Measurements from ENCODE around the gene APOC1. TPM values are rescaled to one million over a fixed set of nuclear protein-coding genes. Genes with fewer than 3 reads are reported as not detected.
"Not testable (repeated sequence)": the region's sequence is repeated elsewhere in the genome, so short reads cannot be mapped to it uniquely, and the experiment has no call there.

The APOC1 gene
- polyA plus RNA-seq, 4 donors = 3.1 to 65.1 (median 13.4) TPM

DNA sequence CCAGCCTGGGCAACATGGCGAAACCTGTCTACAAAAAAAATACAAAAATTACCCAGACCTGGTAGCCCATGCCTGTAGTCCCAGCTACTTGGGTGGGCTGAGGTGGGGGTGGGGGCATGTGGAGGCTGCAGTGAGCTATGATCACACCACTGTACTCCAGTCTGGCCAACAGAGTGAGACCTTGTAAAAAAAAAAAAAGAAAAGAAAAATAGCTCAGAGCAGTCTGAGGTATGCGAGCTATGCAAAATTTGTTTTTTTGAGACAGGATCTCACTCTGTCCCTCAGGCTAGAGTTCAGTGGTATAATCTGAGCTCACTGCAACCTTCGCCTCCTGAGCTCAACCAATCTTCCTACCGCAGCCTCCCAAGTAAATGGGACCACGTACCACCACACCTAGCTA is 30.5 kb upstream of the APOC1 start:
- DNase-seq = no peak
- Histone ChIP-seq H3K4me1 (ENCODE audit: control insufficient read depth in 3 of 3, insufficient read depth in 2 of 3, low read depth in 1 of 3, low read length in 2 of 3) (no peaks in the 10 kb centered on the region), H3K27me3 (ENCODE audit: control insufficient read depth in 3 of 3, insufficient read depth in 3 of 3, low read length in 3 of 3) (no peaks in the 10 kb centered on the region), H3K4me3 (ENCODE audit: low read depth in 1 of 3, low read length in 3 of 3) (no peak overlapping the region), H3K27ac (ENCODE audit: low read depth in 1 of 3, low read length in 2 of 3) (no peak overlapping the region), H3K36me3 (ENCODE audit: control insufficient read depth in 3 of 3, insufficient read depth in 2 of 3, low read depth in 1 of 3, low read length in 3 of 3) (peaks cover under 1 to 88% (median 2%) of the 10 kb centered on the region in 3 donors), H3K9me3 (ENCODE audit: control insufficient read depth in 2 of 2, insufficient read depth in 1 of 2, low read depth in 1 of 2, low read length in 1 of 2) (no peaks in the 10 kb centered on the region)
- 90 to 95% (median 91%) methylated on average over 5 of the region's 5 CpGs for WGBS, 3 donors
- FAIRE-seq = no peak

DNA sequence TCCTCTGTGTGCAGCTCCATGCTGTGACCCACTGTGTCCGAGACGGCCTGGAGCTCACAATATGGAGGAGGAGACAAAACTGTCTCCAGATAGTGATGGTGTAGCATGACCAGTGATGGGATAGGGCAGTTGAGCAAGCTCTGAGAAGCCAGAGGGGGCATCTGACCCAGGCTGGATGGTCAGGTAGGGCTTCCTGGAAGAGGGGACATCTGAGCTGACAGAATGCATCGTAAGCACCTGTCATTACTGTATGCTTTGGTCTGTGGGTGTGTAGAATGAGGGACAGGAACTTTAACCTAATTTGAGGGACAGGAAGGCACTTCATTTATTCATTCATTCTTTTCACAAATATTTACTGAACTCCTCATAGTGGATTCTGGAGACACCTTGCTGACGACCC is 29.8 kb upstream of the APOC1 start:
- peaks cover 0 to under 1% (median 0%) of the 10 kb centered on the region in 3 donors for H3K4me1 ChIP-seq (ENCODE audit: control insufficient read depth in 3 of 3, insufficient read depth in 2 of 3, low read depth in 1 of 3, low read length in 2 of 3)
- no peak overlapping the region for H3K27ac ChIP-seq (ENCODE audit: low read depth in 1 of 3, low read length in 2 of 3)
- FAIRE-seq (no peak), DNase-seq (no peak)
- H3K9me3 ChIP-seq (ENCODE audit: control insufficient read depth in 2 of 2, insufficient read depth in 1 of 2, low read depth in 1 of 2, low read length in 1 of 2) = no peaks in the 10 kb centered on the region
- no peaks in the 10 kb centered on the region for H3K27me3 ChIP-seq (ENCODE audit: control insufficient read depth in 3 of 3, insufficient read depth in 3 of 3, low read length in 3 of 3)
- H3K4me3 ChIP-seq (ENCODE audit: low read depth in 1 of 3, low read length in 3 of 3) = no peak overlapping the region
- H3K36me3 ChIP-seq (ENCODE audit: control insufficient read depth in 3 of 3, insufficient read depth in 2 of 3, low read depth in 1 of 3, low read length in 3 of 3) = peaks cover 0 to 82% (median 2%) of the 10 kb centered on the region in 3 donors
- 89 to 96% (median 95%) methylated on average over 4 of the region's 4 CpGs for WGBS, 3 donors

DNA sequence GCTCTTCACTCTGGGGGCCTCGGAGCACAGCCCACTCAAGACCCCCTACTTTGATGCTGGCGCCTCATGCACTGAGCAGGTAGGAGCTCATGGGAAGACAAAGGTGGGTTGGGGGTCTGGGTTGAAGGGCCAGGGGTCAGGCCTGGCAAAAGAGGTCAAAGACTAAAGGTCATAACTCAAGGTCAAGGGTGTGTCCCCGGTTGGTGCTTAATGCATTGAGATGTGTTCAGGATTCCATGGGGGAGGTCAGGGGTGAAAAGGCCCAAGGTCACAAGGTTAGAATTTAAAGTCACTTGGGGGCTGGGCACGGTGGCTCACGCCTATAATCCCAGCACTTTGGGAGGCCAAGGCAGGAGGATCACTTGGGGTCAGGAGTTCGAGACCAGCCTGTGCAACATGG is 28.3 kb upstream of the APOC1 start:
- no peaks in the 10 kb centered on the region for H3K9me3 ChIP-seq (ENCODE audit: control insufficient read depth in 2 of 2, insufficient read depth in 1 of 2, low read depth in 1 of 2, low read length in 1 of 2)
- no peak overlapping the region for H3K4me3 ChIP-seq (ENCODE audit: low read depth in 1 of 3, low read length in 3 of 3)
- H3K36me3 ChIP-seq (ENCODE audit: control insufficient read depth in 3 of 3, insufficient read depth in 2 of 3, low read depth in 1 of 3, low read length in 3 of 3) = peaks cover 0 to 70% (median 2%) of the 10 kb centered on the region in 3 donors
- FAIRE-seq (no peak), DNase-seq (no peak)
- no peaks in the 10 kb centered on the region for H3K27me3 ChIP-seq (ENCODE audit: control insufficient read depth in 3 of 3, insufficient read depth in 3 of 3, low read length in 3 of 3)
- WGBS, 3 donors = 91 to 95% (median 93%) methylated on average over 6 of the region's 6 CpGs
- H3K4me1 ChIP-seq (ENCODE audit: control insufficient read depth in 3 of 3, insufficient read depth in 2 of 3, low read depth in 1 of 3, low read length in 2 of 3) = peaks cover 0 to 7% (median 0%) of the 10 kb centered on the region in 3 donors
- H3K27ac ChIP-seq (ENCODE audit: low read depth in 1 of 3, low read length in 2 of 3) = no peak overlapping the region

DNA sequence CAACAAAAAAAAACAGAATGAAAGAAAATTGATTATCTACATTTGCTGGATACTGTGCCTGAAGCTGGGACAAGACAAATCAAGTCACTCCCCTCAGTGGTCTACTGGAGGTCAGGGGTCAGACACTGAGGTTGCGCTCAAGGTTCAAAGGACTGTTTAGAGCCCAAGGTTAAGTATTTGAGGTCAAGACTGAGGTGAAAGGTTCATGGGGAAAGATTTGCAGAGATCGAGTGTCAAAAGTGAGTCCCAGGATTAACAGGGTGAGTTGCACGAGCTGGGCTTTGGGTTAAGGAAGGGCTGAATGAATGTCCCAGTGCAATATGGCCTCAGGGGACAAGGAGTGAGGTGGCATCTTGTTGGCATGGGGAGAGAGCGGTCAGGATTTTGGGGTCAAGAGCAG is 26.8 kb upstream of the APOC1 start:
- Histone ChIP-seq H3K27me3 (ENCODE audit: control insufficient read depth in 3 of 3, insufficient read depth in 3 of 3, low read length in 3 of 3) (no peaks in the 10 kb centered on the region), H3K4me1 (ENCODE audit: control insufficient read depth in 3 of 3, insufficient read depth in 2 of 3, low read depth in 1 of 3, low read length in 2 of 3) (peaks cover 2 to 15% (median 3%) of the 10 kb centered on the region in 3 donors), H3K9me3 (ENCODE audit: control insufficient read depth in 2 of 2, insufficient read depth in 1 of 2, low read depth in 1 of 2, low read length in 1 of 2) (no peaks in the 10 kb centered on the region), H3K4me3 (ENCODE audit: low read depth in 1 of 3, low read length in 3 of 3) (no peak overlapping the region), H3K36me3 (ENCODE audit: control insufficient read depth in 3 of 3, insufficient read depth in 2 of 3, low read depth in 1 of 3, low read length in 3 of 3) (peaks cover 0 to 59% (median 2%) of the 10 kb centered on the region in 3 donors), H3K27ac (ENCODE audit: low read depth in 1 of 3, low read length in 2 of 3) (no peak overlapping the region)
- 88 to 91% (median 90%) methylated on average over 4 of the region's 4 CpGs for WGBS, 3 donors
- FAIRE-seq = no peak
- no peak for DNase-seq

DNA sequence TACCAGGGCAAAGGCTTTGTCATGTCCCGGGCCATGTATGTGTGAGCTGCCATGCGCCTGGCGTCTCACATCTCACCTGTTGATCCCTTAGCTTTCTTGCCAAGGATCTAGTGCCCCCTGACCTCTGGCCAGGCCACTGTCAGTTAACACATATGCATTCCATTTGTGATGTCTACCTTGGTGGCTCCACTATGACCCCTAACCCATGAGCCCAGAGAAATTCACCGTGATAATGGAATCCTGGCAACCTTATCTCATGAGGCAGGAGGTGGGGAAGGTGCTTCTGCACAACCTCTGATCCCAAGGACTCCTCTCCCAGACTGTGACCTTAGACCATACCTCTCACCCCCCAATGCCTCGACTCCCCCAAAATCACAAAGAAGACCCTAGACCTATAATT is 26.1 kb upstream of the APOC1 start:
- FAIRE-seq; DNase-seq; H3K27me3 ChIP-seq (ENCODE audit: control insufficient read depth in 3 of 3, insufficient read depth in 3 of 3, low read length in 3 of 3); H3K27ac ChIP-seq (ENCODE audit: low read depth in 1 of 3, low read length in 2 of 3); H3K9me3 ChIP-seq (ENCODE audit: control insufficient read depth in 2 of 2, insufficient read depth in 1 of 2, low read depth in 1 of 2, low read length in 1 of 2); H3K4me3 ChIP-seq (ENCODE audit: low read depth in 1 of 3, low read length in 3 of 3): not testable (repeated sequence)
- 73 to 85% (median 83%) methylated on average over 4 to 5 of the region's 5 CpGs for WGBS, 3 donors
- Histone ChIP-seq H3K4me1 (ENCODE audit: control insufficient read depth in 3 of 3, insufficient read depth in 2 of 3, low read depth in 1 of 3, low read length in 2 of 3) (peaks cover 2 to 15% (median 3%) of the 10 kb centered on the region in 3 donors), H3K36me3 (ENCODE audit: control insufficient read depth in 3 of 3, insufficient read depth in 2 of 3, low read depth in 1 of 3, low read length in 3 of 3) (peaks cover 0 to 59% (median 2%) of the 10 kb centered on the region in 3 donors)

DNA sequence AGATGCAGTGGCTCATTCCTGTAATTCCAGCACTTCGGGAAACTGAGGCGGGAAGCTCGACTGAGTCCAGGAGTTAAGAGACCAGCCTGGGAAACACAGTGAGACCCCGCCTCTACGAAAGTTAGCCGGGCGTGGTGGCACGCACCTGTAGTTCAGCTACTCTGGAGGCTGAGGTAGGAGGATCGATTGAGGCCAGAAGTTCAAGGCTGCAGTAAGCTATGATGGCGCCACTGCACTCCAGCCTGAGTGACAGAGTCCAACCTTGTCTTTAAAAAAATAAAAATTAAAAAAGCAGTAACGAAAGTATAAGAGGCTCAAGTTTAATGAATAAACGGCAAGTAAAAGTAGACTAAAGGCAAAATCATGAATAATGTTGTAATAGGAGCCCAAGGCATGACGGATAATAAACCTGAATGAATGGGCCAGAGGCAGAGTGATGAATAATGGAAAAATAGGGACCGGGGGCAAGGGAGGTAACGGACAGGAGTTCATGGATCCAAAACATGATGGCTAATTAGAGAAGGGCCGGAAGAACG is 24.5 kb upstream of the APOC1 start:
- no peaks in the 10 kb centered on the region for H3K27me3 ChIP-seq (ENCODE audit: control insufficient read depth in 3 of 3, insufficient read depth in 3 of 3, low read length in 3 of 3)
- H3K4me1 ChIP-seq (ENCODE audit: control insufficient read depth in 3 of 3, insufficient read depth in 2 of 3, low read depth in 1 of 3, low read length in 2 of 3) = peaks cover 2 to 15% (median 3%) of the 10 kb centered on the region in 3 donors
- FAIRE-seq (no peak), DNase-seq (peak in 1 of 2 donors; percentile 32)
- peak overlapping the region in 2 of 3 donors; percentile 89 to 96 for H3K27ac ChIP-seq (ENCODE audit: low read depth in 1 of 3, low read length in 2 of 3)
- WGBS, 3 donors = 28 to 51% (median 43%) methylated on average over 17 of the region's 17 CpGs
- H3K9me3 ChIP-seq (ENCODE audit: control insufficient read depth in 2 of 2, insufficient read depth in 1 of 2, low read depth in 1 of 2, low read length in 1 of 2) = no peaks in the 10 kb centered on the region
- peak overlapping the region; percentile 23 to 62 (median 34) for H3K4me3 ChIP-seq (ENCODE audit: low read depth in 1 of 3, low read length in 3 of 3)
- H3K36me3 ChIP-seq (ENCODE audit: control insufficient read depth in 3 of 3, insufficient read depth in 2 of 3, low read depth in 1 of 3, low read length in 3 of 3) = peaks cover 3 to 63% (median 3%) of the 10 kb centered on the region in 3 donors

DNA sequence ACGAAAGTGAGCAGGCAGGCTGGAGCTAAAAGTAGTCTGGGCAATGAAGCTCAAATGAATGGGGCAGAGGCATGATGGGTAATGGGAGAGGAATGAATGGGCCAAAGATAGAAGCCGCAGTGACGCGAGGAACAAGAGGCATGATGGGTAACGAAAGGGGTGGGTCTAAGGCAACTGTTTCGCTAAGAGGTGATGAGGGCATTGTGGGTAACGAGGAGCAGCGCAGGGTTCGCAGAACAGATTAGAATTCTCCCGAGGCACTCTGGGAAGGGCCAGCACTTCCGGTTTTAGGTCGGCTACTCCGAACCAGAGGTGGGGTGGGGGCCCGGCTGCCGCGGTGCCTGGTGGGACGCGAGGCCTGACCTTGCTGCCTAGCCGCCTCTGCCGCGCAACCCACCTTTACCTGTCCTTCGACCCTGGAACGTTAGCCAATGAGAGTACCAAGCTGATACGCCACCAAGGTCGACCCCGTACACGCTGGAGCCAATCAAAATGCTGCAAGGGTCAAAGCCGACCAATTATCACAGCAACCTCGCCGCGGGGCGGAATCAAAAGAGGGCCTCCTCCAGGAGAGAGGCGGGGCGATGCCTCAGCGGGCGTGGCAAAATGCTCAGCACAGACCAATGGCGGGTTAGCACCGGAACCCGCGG is 23.9 kb upstream of the APOC1 start:
- peak overlapping the region; percentile 89 to 96 (median 93) for H3K27ac ChIP-seq (ENCODE audit: low read depth in 1 of 3, low read length in 2 of 3)
- H3K27me3 ChIP-seq (ENCODE audit: control insufficient read depth in 3 of 3, insufficient read depth in 3 of 3, low read length in 3 of 3) = no peaks in the 10 kb centered on the region
- peak overlapping the region; percentile 34 to 62 (median 42) for H3K4me3 ChIP-seq (ENCODE audit: low read depth in 1 of 3, low read length in 3 of 3)
- H3K36me3 ChIP-seq (ENCODE audit: control insufficient read depth in 3 of 3, insufficient read depth in 2 of 3, low read depth in 1 of 3, low read length in 3 of 3) = peaks cover 3 to 66% (median 4%) of the 10 kb centered on the region in 3 donors
- DNase-seq (peak; percentile 100), FAIRE-seq (peak; percentile 76)
- WGBS, 3 donors = 0% methylated on average over 39 to 40 of the region's 40 CpGs
- no peaks in the 10 kb centered on the region for H3K9me3 ChIP-seq (ENCODE audit: control insufficient read depth in 2 of 2, insufficient read depth in 1 of 2, low read depth in 1 of 2, low read length in 1 of 2)
- H3K4me1 ChIP-seq (ENCODE audit: control insufficient read depth in 3 of 3, insufficient read depth in 2 of 3, low read depth in 1 of 3, low read length in 2 of 3) = peaks cover 2 to 15% (median 3%) of the 10 kb centered on the region in 3 donors

DNA sequence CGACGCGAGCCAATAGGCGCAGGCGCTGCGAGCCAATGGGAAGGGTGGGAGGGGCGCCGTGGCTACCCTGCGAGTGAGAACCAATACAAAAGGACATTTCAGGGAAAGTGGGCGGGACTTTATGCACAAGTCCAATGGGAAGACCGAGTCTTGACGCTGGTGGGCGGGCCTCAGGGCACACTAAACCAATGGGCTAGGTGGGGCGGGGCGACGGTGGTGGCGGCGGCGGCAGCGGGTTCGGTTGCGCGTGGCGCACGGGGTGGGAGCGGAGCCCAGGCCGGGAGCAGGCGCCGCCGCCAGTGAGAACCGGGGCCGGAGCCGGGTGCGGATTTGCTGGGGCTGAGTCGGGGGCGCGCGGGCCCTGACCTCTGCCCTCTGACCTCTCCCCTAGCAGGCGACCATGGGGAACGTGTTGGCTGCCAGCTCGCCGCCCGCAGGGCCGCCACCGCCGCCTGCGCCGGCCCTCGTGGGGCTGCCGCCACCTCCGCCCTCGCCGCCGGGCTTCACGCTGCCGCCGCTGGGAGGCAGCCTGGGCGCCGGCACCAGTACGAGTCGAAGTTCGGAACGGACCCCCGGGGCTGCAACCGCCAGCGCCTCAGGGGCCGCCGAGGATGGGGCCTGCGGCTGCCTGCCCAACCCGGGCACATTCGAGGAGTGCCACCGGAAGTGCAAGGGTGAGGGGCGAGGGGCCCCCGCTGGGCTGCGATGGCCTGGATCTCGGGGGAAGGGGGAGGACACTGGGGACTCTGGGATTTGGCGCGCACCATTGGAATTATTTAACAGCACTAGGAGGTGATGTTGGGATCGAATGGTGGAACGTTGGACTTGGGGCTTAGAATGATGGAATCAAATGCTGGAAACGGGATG is 23.2 kb upstream of the APOC1 start, which contains the start of gene TOMM40:
TOMM40 (plus strand) TSS at position 239 of the 867 bp plus-strand sequence; CDS start at position 401, 162 bp downstream.
- Histone ChIP-seq H3K27me3 (ENCODE audit: control insufficient read depth in 3 of 3, insufficient read depth in 3 of 3, low read length in 3 of 3) (no peaks in the 10 kb centered on the region), H3K9me3 (ENCODE audit: control insufficient read depth in 2 of 2, insufficient read depth in 1 of 2, low read depth in 1 of 2, low read length in 1 of 2) (no peaks in the 10 kb centered on the region), H3K4me1 (ENCODE audit: control insufficient read depth in 3 of 3, insufficient read depth in 2 of 3, low read depth in 1 of 3, low read length in 2 of 3) (peaks cover 2 to 15% (median 3%) of the 10 kb centered on the region in 3 donors), H3K36me3 (ENCODE audit: control insufficient read depth in 3 of 3, insufficient read depth in 2 of 3, low read depth in 1 of 3, low read length in 3 of 3) (peaks cover 4 to 66% (median 7%) of the 10 kb centered on the region in 3 donors), H3K4me3 (ENCODE audit: low read depth in 1 of 3, low read length in 3 of 3) (peak within 1 kb of the TSS; percentile 78 to 86 (median 85)), H3K27ac (ENCODE audit: low read depth in 1 of 3, low read length in 2 of 3) (peak within 1 kb of the TSS; percentile 89 to 96 (median 93))
- 0 to 1% (median 0%) methylated on average over 50 to 81 of the region's 81 CpGs for WGBS, 3 donors
- FAIRE-seq (no peak), DNase-seq (peak; percentile 36 to 100)
